HK-2 (cell line): ENCODE measurements around the gene WBP11.

ENCODE experiments used
- DNase-seq: peaks from one replicate; pipeline ENCODE4 v3.0.0-alpha.2; 2018; ENCODE audit not compliant: unreplicated experiment

Gene WBP11

DNA sequence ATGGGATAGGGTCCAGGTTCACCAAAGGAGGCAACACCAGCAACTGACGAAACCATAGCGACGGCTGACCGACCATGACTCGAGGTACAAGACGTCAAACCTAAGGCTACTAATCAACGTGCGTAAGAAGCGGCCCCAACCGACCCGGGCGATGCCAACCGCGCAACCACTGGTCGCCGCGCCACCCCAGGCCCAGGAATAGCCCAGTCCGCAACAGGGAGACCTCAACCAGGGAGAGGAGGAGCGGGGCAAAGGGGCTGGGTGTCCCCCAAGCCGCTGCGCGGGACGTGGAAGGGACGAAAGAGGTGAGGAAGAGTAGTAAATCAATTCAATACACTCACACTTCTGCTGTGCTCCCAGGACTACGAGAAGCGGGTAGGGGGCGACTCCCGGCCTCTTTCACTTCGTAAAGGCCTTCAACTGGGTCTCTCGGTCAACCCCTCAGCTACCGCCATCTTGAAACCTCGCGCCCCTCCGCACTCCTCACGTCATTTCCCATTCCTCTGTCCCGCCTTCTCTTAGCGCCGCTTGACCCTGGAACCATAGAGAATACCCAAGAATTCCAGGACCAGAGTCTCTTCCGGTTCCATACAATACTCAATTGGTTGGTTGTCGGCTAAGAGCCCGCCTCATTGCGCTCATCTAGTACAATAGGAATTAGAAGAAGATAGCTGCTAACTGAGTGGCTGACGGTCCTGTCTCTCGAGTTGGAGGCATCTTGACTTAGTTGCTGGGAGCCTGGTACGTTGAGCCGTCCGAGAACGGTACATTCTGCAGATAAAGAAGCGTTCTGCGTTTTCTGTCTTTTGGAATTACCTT, at the start of gene WBP11, which contains the start of gene C12orf60:
Gene WBP11, minus strand, starts transcription at position 468 of the 819 bp plus-strand sequence. CDS start 2,095 bp downstream, outside the sequence.
Gene C12orf60, plus strand, starts transcription at position 660 of the 819 bp plus-strand sequence. CDS start 19,266 bp downstream, outside the sequence.
- DNase-seq: peak; percentile 93

- DNase-seq: no peak
Observed at GRCh38 chr12:14852880-14853279, 49.6 kb upstream of the WBP11 start.

DNA sequence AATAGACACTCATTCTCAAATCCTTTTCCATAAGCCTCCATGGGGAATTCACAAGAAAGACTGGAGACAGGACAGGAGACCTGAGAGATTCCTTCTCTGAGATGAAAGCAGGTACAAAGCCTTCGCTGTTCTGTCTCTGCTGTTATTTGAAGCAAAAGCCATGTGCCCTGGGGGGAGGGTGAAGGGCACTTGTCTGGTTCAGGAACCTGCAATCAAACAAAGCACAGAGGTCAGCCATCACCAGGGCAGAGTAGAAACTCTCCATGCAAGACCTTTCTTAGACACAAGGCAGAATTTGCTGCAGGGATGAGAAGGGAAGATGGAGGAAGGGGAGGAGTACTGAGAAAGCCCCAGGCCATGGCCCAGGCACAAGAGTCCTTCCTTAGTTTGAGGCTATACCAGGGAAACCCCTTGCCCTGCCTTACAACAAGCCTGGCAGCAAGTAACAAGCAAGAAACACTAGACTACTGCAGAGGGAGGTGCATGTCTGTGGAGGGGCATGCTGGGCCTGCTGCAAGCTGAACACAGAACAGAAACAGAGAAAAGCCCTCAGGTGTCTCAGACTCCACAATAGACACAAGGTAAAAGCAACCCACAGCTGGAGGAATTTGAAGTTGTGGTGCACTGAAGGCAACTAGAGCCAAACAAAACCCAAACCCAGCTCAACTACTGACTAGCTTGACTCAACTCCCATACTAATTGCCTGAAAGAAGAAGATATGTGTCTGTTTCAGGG, 47.8 kb upstream of the WBP11 start:
- no peak for DNase-seq

DNA sequence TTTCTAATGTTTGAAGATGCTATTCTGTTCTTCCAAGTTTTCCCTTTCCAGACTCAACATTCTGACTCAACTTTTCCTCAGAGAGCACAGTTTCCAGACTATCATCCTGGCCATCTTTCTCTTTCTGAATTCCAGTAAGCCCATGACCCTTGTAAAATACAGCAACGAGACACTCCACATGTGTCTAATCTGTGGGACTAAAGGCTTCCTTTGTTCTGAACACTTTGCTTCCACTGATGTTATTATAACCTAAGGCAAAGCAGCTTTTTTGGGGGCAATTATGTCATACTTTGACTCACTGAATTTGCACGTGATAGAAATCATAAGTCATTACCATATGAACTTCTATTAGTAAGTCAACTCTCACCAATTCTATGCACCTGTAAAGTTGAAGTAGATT, 46.4 kb upstream of the WBP11 start:
- DNase-seq: no peak

- DNase-seq: no peak
Observed at GRCh38 chr12:14846876-14847580, 43.8 kb upstream of the WBP11 start.

GRCh38 chr12:14846042-14846587, 42.8 kb upstream of the WBP11 start:
- no peak for DNase-seq

GRCh38 chr12:14845350-14845750, 42.1 kb upstream of the WBP11 start:
- peak; percentile 27 for DNase-seq

- DNase-seq: no peak
Observed at GRCh38 chr12:14844401-14844800, 41.1 kb upstream of the WBP11 start.

GRCh38 chr12:14843425-14843887, 40.2 kb upstream of the WBP11 start, which contains the start of gene ART4:
TSS of gene ART4 (minus strand) at chr12:14843526. CDS start at chr12:14843113, 413 bp downstream.
- DNase-seq: no peak

- DNase-seq: no peak
Observed at GRCh38 chr12:14842315-14842714, 39.0 kb upstream of the WBP11 start.

- peak; percentile 33 for DNase-seq
Observed at GRCh38 chr12:14841761-14842160, 38.5 kb upstream of the WBP11 start.

DNA sequence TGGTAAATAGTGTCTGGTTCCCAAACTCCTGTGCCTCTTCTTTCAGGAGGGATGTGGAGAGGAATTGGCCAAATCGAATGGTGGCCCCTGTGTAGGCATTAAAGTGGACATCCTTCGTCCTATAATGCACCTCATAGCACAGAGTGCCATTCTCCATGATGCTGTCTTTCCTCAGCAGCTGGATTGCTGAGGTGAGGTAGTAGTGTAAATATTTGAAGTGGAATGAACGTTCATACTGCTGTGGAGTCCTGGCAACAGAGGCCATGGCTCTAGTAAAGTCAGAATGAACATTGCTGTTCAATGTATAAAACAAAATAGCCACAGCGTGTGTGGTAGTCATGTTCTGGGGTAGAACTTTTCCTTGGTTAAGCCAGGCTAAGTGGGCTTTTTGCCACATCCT, 37.3 kb upstream of the WBP11 start:
- no peak for DNase-seq

GRCh38 chr12:14839262-14839661, 36.0 kb upstream of the WBP11 start:
- DNase-seq: no peak

DNA sequence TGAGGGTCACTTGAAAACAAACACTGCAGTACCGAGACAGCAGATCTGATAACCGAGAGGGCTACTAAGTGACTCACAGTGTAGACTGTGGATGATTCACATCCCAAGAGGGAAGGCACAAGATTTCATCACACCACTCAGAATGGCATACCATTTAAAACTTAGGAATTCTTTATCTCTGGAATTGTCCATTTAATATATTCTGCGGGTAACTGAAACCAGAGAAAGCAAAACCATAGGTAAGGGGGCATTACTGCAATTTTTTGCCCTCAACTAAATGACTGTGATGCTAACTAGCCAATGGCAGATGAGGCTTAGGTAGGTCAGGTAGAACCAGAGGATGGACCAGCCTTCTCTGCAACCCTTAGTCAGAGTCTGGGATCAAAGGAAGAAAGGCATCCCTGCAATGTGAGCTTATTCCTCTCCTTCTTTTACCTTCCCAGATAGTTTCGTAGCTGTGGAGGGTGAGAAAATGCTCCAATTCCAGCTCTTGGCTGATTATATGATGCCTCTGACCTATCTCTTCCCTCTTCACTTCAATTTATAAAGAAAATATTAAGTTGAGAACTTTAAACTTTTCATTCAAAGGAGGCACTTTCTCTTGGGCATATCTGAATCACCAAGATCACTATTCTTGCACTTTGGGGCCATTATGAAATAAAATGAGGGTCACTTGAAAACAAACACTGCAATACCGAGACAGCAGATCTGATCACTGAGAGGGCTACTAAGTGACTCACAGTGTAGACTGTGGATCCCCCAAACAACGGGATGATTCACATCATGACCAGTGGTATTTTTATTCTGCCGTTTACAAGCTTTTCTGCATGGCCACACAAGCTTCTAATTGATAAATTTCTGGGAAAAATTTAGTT, 33.3 kb upstream of the WBP11 start:
- DNase-seq: peak; percentile 21

- DNase-seq: no peak
Observed at GRCh38 chr12:14834509-14834908, 31.2 kb upstream of the WBP11 start.

- no peak for DNase-seq
Observed at GRCh38 chr12:14833952-14834351, 30.7 kb upstream of the WBP11 start.

DNA sequence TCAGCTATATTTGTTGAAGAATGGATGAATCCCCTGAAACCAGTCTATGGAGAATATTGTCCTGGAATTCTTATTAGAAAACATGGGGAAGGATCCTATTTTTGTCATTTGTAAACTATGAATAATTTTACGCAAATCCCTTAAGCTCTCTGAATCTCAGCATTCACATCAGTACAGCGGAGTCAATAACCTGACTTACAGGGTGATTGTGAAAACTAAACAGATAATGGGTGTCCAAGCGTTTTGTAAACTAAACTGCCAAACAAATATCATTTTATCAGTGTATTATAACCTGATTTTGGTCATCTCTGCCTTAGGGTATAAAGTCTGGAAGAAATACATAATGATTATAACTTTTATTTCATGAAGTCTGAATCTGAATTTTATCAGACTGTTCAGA, 30.1 kb upstream of the WBP11 start:
- DNase-seq: no peak

- DNase-seq: no peak
Observed at GRCh38 chr12:14828892-14829291, 25.6 kb upstream of the WBP11 start.

- no peak for DNase-seq
Observed at GRCh38 chr12:14827043-14827442, 23.8 kb upstream of the WBP11 start.

DNA sequence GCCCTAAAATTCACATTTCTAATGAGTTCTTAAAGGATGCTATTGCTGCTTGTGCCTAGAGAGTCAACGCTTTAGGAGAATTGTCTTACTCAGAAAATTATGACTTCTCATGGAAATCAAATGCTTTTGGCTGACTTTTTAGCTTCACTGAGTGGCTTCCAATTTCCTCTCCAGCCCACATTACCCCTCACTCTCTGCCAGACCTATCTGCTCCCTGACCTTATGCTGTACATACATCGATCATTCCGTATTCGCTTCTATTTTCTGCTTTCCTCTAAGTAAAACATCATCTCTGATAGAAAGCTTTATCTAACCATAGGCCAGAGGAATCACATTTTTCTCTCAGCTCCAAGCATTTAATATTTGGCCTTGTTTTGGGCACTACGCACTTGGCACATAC, 23.2 kb upstream of the WBP11 start:
- DNase-seq: no peak

- DNase-seq: no peak
Observed at GRCh38 chr12:14825256-14825655, 22.0 kb upstream of the WBP11 start.
